Heart right ventricle (tissue), 16 donors: ENCODE data around the gene SEL1L2. TPM values are rescaled to one million over a fixed set of nuclear protein-coding genes. Genes with fewer than 3 reads are reported as not detected.

ENCODE experiments used
- ATAC-seq, 8 donors: fragments of 200-7000 bp; cut with Tn5 transposase; one replicate each; pipeline ENCODE4 v1.9.1; 2020; ENCODE audit warnings: mild to moderate bottlenecking in 8 of 8, moderate library complexity in 8 of 8, moderate number of reproducible peaks in 1 of 8
- DNase-seq, 2 donors: peaks; one replicate each; pipeline ENCODE4 v3.0.0-alpha.2; 2020
- H3K27ac ChIP-seq, 10 donors: fragments of 200-600 bp; sonication (generic) in 2 of 10; one replicate each; pipeline versions ENCODE4 v1.5.0 to v1.8.0; 2020 to 2022; ENCODE audit warnings: mild to moderate bottlenecking in 3 of 10
- H3K27me3 ChIP-seq, 7 donors: fragments of 200-600 bp; one replicate each; pipeline ENCODE4 v1.8.0; 2021 to 2022; ENCODE audit warnings: mild to moderate bottlenecking in 2 of 7
- H3K36me3 ChIP-seq, 9 donors: fragments of 200-600 bp; sonication (generic) in 1 of 9; one replicate each; pipeline versions ENCODE4 v1.5.0 to v1.8.0; 2020 to 2022; ENCODE audit warnings: mild to moderate bottlenecking in 2 of 9
- H3K4me1 ChIP-seq, 9 donors: fragments of 200-600 bp; sonication (generic) in 1 of 9; one replicate each; pipeline versions ENCODE4 v1.5.0 to v1.8.0; 2020 to 2022; ENCODE audit warnings: mild to moderate bottlenecking in 4 of 9
- H3K4me3 ChIP-seq, 10 donors: fragments of 200-600 bp; sonication (generic) in 2 of 10; one replicate each; pipeline versions ENCODE4 v1.5.0 to v1.8.0; 2020 to 2022; ENCODE audit warnings: mild to moderate bottlenecking in 7 of 10, moderate library complexity in 2 of 10
- H3K9me3 ChIP-seq, 11 donors: fragments of 200-600 bp in 10 of 11; sonication (generic) in 2 of 11; one replicate each; pipeline versions ENCODE4 v1.5.0 to v1.8.0; 2013 to 2022; ENCODE audit warnings: mild to moderate bottlenecking in 2 of 11, control low read depth in 1 of 11, moderate library complexity in 1 of 11
- CTCF ChIP-seq, 9 donors: fragments of 200-600 bp; sonication (generic) in 2 of 9; IDR thresholded peaks; one replicate each; pipeline versions ENCODE4 v1.5.0 to v1.8.0; 2021 to 2022; ENCODE audit warnings: antibody characterized with exemption in 9 of 9, mild to moderate bottlenecking in 5 of 9, moderate library complexity in 1 of 9
- WGBS, 2 donors: extraction: QIAGEN DNeasy Blood & Tissue Kit; methylation state at CpG; one replicate each; pipeline ENCODE4 v1.1.7; 2013; ENCODE audit warnings: inconsistent platforms in 1 of 2; 5-methylcytosine and 5-hydroxymethylcytosine counted together
- intact Hi-C, 10 donors: fragments of 100-400 bp; cut with DNase I; formaldehyde crosslinking; loops; one replicate each; pipeline versions ENCODE4 v1.11.1 to v1.14.2; 2022
- polyA plus RNA-seq, 2 donors: library from polyadenylated mRNA; stranded (reverse); fragments of 200-250 nt; gene quantifications; one replicate each; pipeline ENCODE4 v1.2.3, GENCODE V29; 2013
- total RNA-seq, 10 donors: library from RNA; stranded (reverse); fragmentation: NEBNext Ultra II Directional in 3 of 10; extraction: Animal tissue kit (Norgen Biotek cat#: 25700) in 3 of 10; gene quantifications; one replicate each; pipeline versions ENCODE4 v1.2.1 to v1.2.4, GENCODE V29; 2021 to 2023
- donor health status: Arrhythmogenic right ventricular cardiomyopathy.
- donor health status: ischemic (EF 13 %, LVEDD 7.1; RV severe dilation, severe dysfunction).
- donor health status: healthy with polysubstance abuse.
- donor health status: DM: no; HTN: yes; CAD: no.
- donor health status: DM: no; HTN: no; CAD: no.
- donor health status: ischemic (EF 25% LVEDD 6.9; RV normal size, moderate dysfunction).
- donor health status: ischemic (EF 25% LVEDD 5.7; RV mildly dilated, moderate dysfunction).
- donor health status: healthy.
- donor health status: DM: yes; HTN: yes; CAD: no.
- donor health status: Ischemic cardiomyopathy.
- donor health status: ischemic (EF 35%, LVEDD 5.7; RV mildly dilated, moderate dysfunction).
- donor health status: nonischemic (EF 11% LVEDD 7.7; RV severe dilation, severe dysfunction).
- donor health status: DM: yes; HTN: yes; CAD: no.
- donor health status: PGD.
- donor health status: ischemic (EF 29% LVEDD 5.4; RV normal size, mild dysfunction).
- donor health status: nonischemic (EF 23%, LVEDD 6.1; RV moderate dilation, normal function).

The SEL1L2 gene
- total and polyA plus RNA-seq, 12 donors, result 0.46 to 5.8 (median 0.95) TPM; not detected in 1

- peaks cover 0 to 7% (median 0%) of the 10 kb centered on the region in 11 donors for H3K9me3 ChIP-seq
- DNase-seq, result no peak
- TF ChIP-seq CTCF (IDR thresholded peaks at IDR 0.05), result no peak
- ATAC-seq, result no peak
- intact Hi-C loops, result no loop called here
- no peak overlapping the region for H3K4me3 ChIP-seq
- peaks cover 0 to 2% (median 0%) of the 10 kb centered on the region in 7 donors for H3K27me3 ChIP-seq
- no peaks in the 10 kb centered on the region for H3K36me3 ChIP-seq
- H3K4me1 ChIP-seq, result no peaks in the 10 kb centered on the region
- H3K27ac ChIP-seq, result no peak overlapping the region
- 48 to 50% methylated on average over 6 of the region's 6 CpGs for WGBS, 2 donors
Measured at GRCh38 chr20:13934992-13935894, 55.2 kb downstream of the SEL1L2 start.

- Histone ChIP-seq H3K36me3 (no peaks in the 10 kb centered on the region), H3K4me3 (no peak overlapping the region), H3K4me1 (no peaks in the 10 kb centered on the region), H3K27ac (no peak overlapping the region), H3K27me3 (no peaks in the 10 kb centered on the region), H3K9me3 (no peaks in the 10 kb centered on the region)
- intact Hi-C loops, result no loop called here
- WGBS, 2 donors, result 52 to 53% methylated on average over 4 of the region's 4 CpGs
- ATAC-seq, result no peak
- no peak for DNase-seq
- TF ChIP-seq CTCF (IDR thresholded peaks at IDR 0.05), result no peak
Measured at GRCh38 chr20:13930281-13930680, 60.1 kb downstream of the SEL1L2 start.

GRCh38 chr20:13929836-13930235 is 60.6 kb downstream of the SEL1L2 start:
- no peaks in the 10 kb centered on the region for H3K9me3 ChIP-seq
- no peak for TF ChIP-seq CTCF (IDR thresholded peaks at IDR 0.05)
- 93 to 96% methylated on average over 6 of the region's 6 CpGs for WGBS, 2 donors
- intact Hi-C loops, result no loop called here
- ATAC-seq (no peak), DNase-seq (no peak)
- H3K4me1 ChIP-seq, result no peaks in the 10 kb centered on the region
- H3K4me3 ChIP-seq, result no peak overlapping the region
- H3K27me3 ChIP-seq, result no peaks in the 10 kb centered on the region
- H3K36me3 ChIP-seq, result no peaks in the 10 kb centered on the region
- no peak overlapping the region for H3K27ac ChIP-seq

GRCh38 chr20:13928901-13929300 is 61.5 kb downstream of the SEL1L2 start:
- 73 to 76% methylated on average over 5 of the region's 5 CpGs for WGBS, 2 donors
- ATAC-seq, result no peak

More at GRCh38 chr20:13928901-13929300, 61.5 kb downstream of the SEL1L2 start:
- intact Hi-C loops, result no loop called here
- no peaks in the 10 kb centered on the region for H3K9me3 ChIP-seq
- no peak for TF ChIP-seq CTCF (IDR thresholded peaks at IDR 0.05)
- no peak overlapping the region for H3K4me3 ChIP-seq
- H3K27ac ChIP-seq, result no peak overlapping the region
- DNase-seq, result no peak
- H3K27me3 ChIP-seq, result no peaks in the 10 kb centered on the region
- no peaks in the 10 kb centered on the region for H3K36me3 ChIP-seq
- H3K4me1 ChIP-seq, result no peaks in the 10 kb centered on the region
